ENCODE results near the gene MFSD12.

MFSD12 gene

DNA sequence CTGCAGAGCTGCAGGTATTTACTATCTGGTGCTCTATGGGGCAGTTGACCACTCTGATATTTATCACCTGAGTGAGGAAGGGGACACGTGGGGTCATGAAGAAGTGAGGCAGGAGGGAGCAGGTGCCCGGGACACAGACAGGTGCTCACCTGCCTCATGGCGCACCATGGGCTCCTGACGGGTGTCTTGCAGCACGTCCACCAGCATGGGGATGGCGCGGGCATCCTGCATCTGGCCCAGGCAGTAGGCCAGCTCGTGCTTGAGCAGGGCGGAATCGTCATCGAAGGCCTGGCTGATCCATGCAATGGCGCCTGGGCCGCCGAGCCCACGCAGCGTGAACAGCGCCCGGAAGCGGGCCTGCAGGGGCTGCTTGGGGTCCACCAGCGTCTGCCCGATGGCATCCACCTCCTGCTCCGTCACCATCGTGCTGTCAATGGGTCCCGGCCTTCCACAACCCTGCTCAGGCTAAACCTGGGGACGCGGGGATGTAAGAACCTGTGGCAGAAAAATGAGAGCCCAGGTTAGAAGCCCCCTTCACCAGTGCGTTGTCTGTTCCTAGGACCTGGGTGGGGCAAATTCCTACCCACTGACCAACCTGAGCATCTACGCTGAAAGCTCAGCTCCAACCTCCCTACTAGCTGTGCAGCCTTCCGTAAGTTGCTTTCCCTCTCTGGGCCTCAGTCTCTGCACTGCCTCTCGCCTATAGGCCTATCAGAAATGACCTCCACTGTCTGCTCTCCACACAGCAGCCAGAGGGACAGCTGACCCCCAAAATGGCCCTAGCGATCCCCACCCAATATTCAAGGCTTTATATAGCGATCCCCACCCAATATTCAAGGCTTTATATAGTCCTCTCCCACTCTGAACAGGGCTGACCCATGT, 60.8 kb downstream of the MFSD12 start:
- DNase-seq (ENCODE audit: low read depth in 1 of 2, low spot score in 1 of 2) = no peak
- no peak for TF ChIP-seq JUND (IDR thresholded peaks at IDR 0.05; ENCODE audit: low read depth)
- in situ Hi-C loops (cut with HindIII; ENCODE audit: low pct_unique_long_range_greater_than_20kb, low sequenced_read_pairs) = no loop called here

DNA sequence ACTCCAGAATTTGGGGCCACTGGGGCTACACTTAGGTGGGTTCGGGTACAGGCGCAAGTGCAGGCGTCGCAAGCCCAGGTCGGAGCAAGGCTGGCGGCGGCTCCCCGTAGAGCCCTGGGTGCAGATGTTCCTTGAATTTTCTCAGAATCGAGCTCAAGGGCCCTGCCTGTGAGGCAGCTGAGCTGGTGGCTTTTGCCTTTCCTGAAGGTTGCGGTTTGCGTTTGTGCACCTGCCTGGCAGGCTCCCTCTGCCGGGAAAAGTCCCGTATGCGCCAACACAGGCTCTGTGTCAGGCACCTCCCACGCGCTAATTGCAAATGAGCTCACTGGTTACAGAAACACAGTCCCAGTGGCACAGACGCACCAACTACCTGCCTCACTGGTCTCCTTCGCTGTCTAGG, 62.8 kb downstream of the MFSD12 start:
- in situ Hi-C loops (cut with HindIII; ENCODE audit: low pct_unique_long_range_greater_than_20kb, low sequenced_read_pairs) = no loop called here
- no peak for TF ChIP-seq JUND (IDR thresholded peaks at IDR 0.05; ENCODE audit: low read depth)
- DNase-seq (ENCODE audit: low read depth in 1 of 2, low spot score in 1 of 2) = no peak
